ENCODE results near the gene ARL5B.

DNA sequence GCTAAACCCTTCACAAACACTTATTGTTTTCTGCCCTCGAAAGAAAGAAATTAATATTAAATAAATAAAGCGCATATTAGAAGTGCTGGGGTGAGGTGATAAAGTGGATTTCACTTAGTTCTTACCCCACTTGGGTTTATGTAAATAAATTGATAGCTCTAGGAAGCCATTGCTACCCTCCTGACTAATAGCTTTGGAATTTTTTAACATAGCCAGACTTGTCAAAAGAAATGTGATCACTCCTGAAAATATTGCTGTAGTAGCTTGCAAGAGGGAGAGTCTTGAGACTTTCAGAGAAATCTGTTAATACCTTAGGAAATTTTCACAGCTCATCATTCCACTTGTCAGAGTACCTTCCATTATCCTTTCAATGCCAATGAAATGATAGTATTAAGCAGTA is 7.6 kb downstream of the ARL5B start:
- TF ChIP-seq, protein P1, sequence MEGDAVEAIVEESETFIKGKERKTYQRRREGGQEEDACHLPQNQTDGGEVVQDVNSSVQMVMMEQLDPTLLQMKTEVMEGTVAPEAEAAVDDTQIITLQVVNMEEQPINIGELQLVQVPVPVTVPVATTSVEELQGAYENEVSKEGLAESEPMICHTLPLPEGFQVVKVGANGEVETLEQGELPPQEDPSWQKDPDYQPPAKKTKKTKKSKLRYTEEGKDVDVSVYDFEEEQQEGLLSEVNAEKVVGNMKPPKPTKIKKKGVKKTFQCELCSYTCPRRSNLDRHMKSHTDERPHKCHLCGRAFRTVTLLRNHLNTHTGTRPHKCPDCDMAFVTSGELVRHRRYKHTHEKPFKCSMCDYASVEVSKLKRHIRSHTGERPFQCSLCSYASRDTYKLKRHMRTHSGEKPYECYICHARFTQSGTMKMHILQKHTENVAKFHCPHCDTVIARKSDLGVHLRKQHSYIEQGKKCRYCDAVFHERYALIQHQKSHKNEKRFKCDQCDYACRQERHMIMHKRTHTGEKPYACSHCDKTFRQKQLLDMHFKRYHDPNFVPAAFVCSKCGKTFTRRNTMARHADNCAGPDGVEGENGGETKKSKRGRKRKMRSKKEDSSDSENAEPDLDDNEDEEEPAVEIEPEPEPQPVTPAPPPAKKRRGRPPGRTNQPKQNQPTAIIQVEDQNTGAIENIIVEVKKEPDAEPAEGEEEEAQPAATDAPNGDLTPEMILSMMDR (IDR thresholded peaks at IDR 0.05): no peak
- TF ChIP-seq, protein P2, sequence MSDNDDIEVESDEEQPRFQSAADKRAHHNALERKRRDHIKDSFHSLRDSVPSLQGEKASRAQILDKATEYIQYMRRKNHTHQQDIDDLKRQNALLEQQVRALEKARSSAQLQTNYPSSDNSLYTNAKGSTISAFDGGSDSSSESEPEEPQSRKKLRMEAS (IDR thresholded peaks at IDR 0.05): no peak
- TF ChIP-seq, protein P3, sequence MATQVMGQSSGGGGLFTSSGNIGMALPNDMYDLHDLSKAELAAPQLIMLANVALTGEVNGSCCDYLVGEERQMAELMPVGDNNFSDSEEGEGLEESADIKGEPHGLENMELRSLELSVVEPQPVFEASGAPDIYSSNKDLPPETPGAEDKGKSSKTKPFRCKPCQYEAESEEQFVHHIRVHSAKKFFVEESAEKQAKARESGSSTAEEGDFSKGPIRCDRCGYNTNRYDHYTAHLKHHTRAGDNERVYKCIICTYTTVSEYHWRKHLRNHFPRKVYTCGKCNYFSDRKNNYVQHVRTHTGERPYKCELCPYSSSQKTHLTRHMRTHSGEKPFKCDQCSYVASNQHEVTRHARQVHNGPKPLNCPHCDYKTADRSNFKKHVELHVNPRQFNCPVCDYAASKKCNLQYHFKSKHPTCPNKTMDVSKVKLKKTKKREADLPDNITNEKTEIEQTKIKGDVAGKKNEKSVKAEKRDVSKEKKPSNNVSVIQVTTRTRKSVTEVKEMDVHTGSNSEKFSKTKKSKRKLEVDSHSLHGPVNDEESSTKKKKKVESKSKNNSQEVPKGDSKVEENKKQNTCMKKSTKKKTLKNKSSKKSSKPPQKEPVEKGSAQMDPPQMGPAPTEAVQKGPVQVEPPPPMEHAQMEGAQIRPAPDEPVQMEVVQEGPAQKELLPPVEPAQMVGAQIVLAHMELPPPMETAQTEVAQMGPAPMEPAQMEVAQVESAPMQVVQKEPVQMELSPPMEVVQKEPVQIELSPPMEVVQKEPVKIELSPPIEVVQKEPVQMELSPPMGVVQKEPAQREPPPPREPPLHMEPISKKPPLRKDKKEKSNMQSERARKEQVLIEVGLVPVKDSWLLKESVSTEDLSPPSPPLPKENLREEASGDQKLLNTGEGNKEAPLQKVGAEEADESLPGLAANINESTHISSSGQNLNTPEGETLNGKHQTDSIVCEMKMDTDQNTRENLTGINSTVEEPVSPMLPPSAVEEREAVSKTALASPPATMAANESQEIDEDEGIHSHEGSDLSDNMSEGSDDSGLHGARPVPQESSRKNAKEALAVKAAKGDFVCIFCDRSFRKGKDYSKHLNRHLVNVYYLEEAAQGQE (IDR thresholded peaks at IDR 0.05): no peak
- TF ChIP-seq, protein P4, sequence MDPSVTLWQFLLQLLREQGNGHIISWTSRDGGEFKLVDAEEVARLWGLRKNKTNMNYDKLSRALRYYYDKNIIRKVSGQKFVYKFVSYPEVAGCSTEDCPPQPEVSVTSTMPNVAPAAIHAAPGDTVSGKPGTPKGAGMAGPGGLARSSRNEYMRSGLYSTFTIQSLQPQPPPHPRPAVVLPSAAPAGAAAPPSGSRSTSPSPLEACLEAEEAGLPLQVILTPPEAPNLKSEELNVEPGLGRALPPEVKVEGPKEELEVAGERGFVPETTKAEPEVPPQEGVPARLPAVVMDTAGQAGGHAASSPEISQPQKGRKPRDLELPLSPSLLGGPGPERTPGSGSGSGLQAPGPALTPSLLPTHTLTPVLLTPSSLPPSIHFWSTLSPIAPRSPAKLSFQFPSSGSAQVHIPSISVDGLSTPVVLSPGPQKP (IDR thresholded peaks at IDR 0.05; ENCODE audit: low read depth, low read length): no peak
- TF ChIP-seq RAD21 (conservative IDR thresholded peaks at IDR 0.05 in 1 of 2, IDR thresholded peaks at IDR 0.05 in 1 of 2) (no peak), KDM1A (IDR thresholded peaks at IDR 0.05; ENCODE audit: low read depth) (no peak)

Measured in A549 (cell line).